Measurements from ENCODE around the gene ROPN1B. TPM values are rescaled to one million over a fixed set of nuclear protein-coding genes. Genes with fewer than 3 reads are reported as not detected.

Gene ROPN1B
- total RNA-seq, 1 donor from 2014 or later, result 2.5 TPM

- Mint-ChIP-seq H3K27ac (ENCODE audit: unreplicated experiment) (no peak overlapping the region), H3K9me3 (no peaks in the 10 kb centered on the region), H3K36me3 (ENCODE audit: low read depth) (peaks cover 7% of the 10 kb centered on the region), H3K4me3 (no peak overlapping the region), H3K4me1 (peaks cover 15% of the 10 kb centered on the region), H3K27me3 (ENCODE audit: low read depth) (no peaks in the 10 kb centered on the region)
- DNase-seq (ENCODE audit: low read depth, low spot score), result no peak
- no peak for TF ChIP-seq CTCF (conservative IDR thresholded peaks at IDR 0.05)
Observed at GRCh38 chr3:126017362-126017761, 48.4 kb downstream of the ROPN1B start.

- Mint-ChIP-seq H3K9me3 (no peaks in the 10 kb centered on the region), H3K27me3 (ENCODE audit: low read depth) (no peaks in the 10 kb centered on the region), H3K4me1 (peaks cover 13% of the 10 kb centered on the region), H3K27ac (ENCODE audit: unreplicated experiment) (peak overlapping the region; percentile 68), H3K36me3 (ENCODE audit: low read depth) (peaks cover 6% of the 10 kb centered on the region), H3K4me3 (no peak overlapping the region)
- no peak for DNase-seq (ENCODE audit: low read depth, low spot score)
- TF ChIP-seq CTCF (conservative IDR thresholded peaks at IDR 0.05), result no peak
Observed at GRCh38 chr3:126018545-126018944, 49.6 kb downstream of the ROPN1B start.

GRCh38 chr3:126018995-126019394 lies 50.0 kb downstream of the ROPN1B start:
- TF ChIP-seq CTCF (conservative IDR thresholded peaks at IDR 0.05), result no peak
- H3K27me3 Mint-ChIP-seq (ENCODE audit: low read depth), result no peaks in the 10 kb centered on the region
- H3K4me1 Mint-ChIP-seq, result peaks cover 9% of the 10 kb centered on the region
- no peak for DNase-seq (ENCODE audit: low read depth, low spot score)
- no peak overlapping the region for H3K4me3 Mint-ChIP-seq
- no peak overlapping the region for H3K27ac Mint-ChIP-seq (ENCODE audit: unreplicated experiment)
- H3K9me3 Mint-ChIP-seq, result no peaks in the 10 kb centered on the region
- H3K36me3 Mint-ChIP-seq (ENCODE audit: low read depth), result peaks cover 4% of the 10 kb centered on the region

- no peak overlapping the region for H3K27ac Mint-ChIP-seq (ENCODE audit: unreplicated experiment)
- H3K36me3 Mint-ChIP-seq (ENCODE audit: low read depth), result no peaks in the 10 kb centered on the region
- DNase-seq (ENCODE audit: low read depth, low spot score), result no peak
- H3K4me1 Mint-ChIP-seq, result peaks cover 2% of the 10 kb centered on the region
- H3K9me3 Mint-ChIP-seq, result no peaks in the 10 kb centered on the region
- H3K27me3 Mint-ChIP-seq (ENCODE audit: low read depth), result no peaks in the 10 kb centered on the region
- no peak for TF ChIP-seq CTCF (conservative IDR thresholded peaks at IDR 0.05)
- H3K4me3 Mint-ChIP-seq, result no peak overlapping the region
Observed at GRCh38 chr3:126019683-126020082, 50.7 kb downstream of the ROPN1B start.

- Mint-ChIP-seq H3K4me3 (no peak overlapping the region), H3K36me3 (ENCODE audit: low read depth) (no peaks in the 10 kb centered on the region), H3K9me3 (no peaks in the 10 kb centered on the region), H3K27me3 (ENCODE audit: low read depth) (no peaks in the 10 kb centered on the region), H3K27ac (ENCODE audit: unreplicated experiment) (no peak overlapping the region), H3K4me1 (no peaks in the 10 kb centered on the region)
- DNase-seq (ENCODE audit: low read depth, low spot score), result no peak
- TF ChIP-seq CTCF (conservative IDR thresholded peaks at IDR 0.05), result no peak
Observed at GRCh38 chr3:126021224-126021623, 52.2 kb downstream of the ROPN1B start.

- no peak for DNase-seq (ENCODE audit: low read depth, low spot score)
- Mint-ChIP-seq H3K36me3 (ENCODE audit: low read depth) (peaks cover 2% of the 10 kb centered on the region), H3K27me3 (ENCODE audit: low read depth) (no peaks in the 10 kb centered on the region), H3K27ac (ENCODE audit: unreplicated experiment) (no peak overlapping the region), H3K9me3 (no peaks in the 10 kb centered on the region), H3K4me1 (no peaks in the 10 kb centered on the region), H3K4me3 (no peak overlapping the region)
- no peak for TF ChIP-seq CTCF (conservative IDR thresholded peaks at IDR 0.05)
Observed at GRCh38 chr3:126021702-126022101, 52.7 kb downstream of the ROPN1B start.
